Measurements from ENCODE around the gene GUCA2A.

- TF ChIP-seq TARDBP (IDR thresholded peaks at IDR 0.05), result no peak
- TF ChIP-seq BHLHE40 (IDR thresholded peaks at IDR 0.05; ENCODE audit: borderline replicate concordance), result no peak
- no peak for TF ChIP-seq LEF1 (IDR thresholded peaks at IDR 0.05; ENCODE audit: borderline replicate concordance)
- TF ChIP-seq ZNF384 (IDR thresholded peaks at IDR 0.05), result no peak
- TF ChIP-seq ARNT (IDR thresholded peaks at IDR 0.05), result no peak
- no peak for TF ChIP-seq SP1 (IDR thresholded peaks at IDR 0.05)
- no peak for TF ChIP-seq PKNOX1 (IDR thresholded peaks at IDR 0.05)
- no peak for TF ChIP-seq FOXK2 (IDR thresholded peaks at IDR 0.05)
- TF ChIP-seq FOXA1 (IDR thresholded peaks at IDR 0.05), result no peak
- TF ChIP-seq CTBP1 (IDR thresholded peaks at IDR 0.05; ENCODE audit: borderline replicate concordance), result no peak
- no peak for TF ChIP-seq FOXM1 (IDR thresholded peaks at IDR 0.05; ENCODE audit: borderline replicate concordance)
- TF ChIP-seq SUZ12 (IDR thresholded peaks at IDR 0.05), result no peak
- TF ChIP-seq ELF4 (IDR thresholded peaks at IDR 0.05), result no peak
- no peak for TF ChIP-seq NFRKB (IDR thresholded peaks at IDR 0.05)
These were observed 11.5 kb downstream of the GUCA2A start, which contains the start of gene GUCA2B for GRCh38 chr1:42152907-42153600.
